NB4 (cell line): ENCODE measurements around the gene MTMR2.

Experiments used
- POLR2A ChIP-seq: IDR thresholded peaks from 2 replicates; pipeline ENCODE4 v1.6.1; 2011; ENCODE audit warnings: mild to moderate bottlenecking; ENCODE audit not compliant: insufficient read length; ENCODE audit errors: extremely low read depth
- TF ChIP-seq, protein P1 (sequence below): IDR thresholded peaks from one replicate; pipeline ENCODE4 v1.5.1; 2012; ENCODE audit warnings: low read depth, low read length

DNA sequence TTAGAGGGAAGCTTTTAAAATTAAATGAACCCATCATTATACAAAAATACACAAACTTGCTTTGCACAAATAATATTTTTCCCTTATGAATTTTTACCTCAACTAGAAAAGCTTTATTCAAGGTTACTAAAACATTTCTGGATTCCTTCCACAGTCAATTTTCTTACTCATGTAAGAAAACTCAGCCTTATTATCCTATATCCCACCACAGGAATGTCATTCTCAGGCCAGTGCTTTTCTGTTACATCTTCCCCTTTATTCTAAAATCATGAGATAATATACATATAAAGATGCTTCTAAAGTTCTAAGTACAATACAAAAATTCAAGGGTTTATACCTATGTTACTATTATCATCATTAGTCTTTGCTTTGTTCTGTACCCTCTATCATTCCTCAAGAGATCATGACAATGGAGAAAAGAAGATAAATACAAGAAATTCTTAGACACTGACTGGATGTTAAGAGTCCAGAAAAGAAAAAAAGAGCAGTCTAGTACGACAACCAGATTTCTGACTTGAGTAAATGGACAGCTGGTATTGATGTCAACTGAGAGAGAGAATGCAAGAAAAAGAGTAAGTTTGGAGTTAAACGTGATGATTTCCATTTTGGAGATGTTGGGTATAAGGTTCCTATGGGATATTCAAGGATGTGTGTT is 60.3 kb downstream of the MTMR2 start:
- TF ChIP-seq, protein P1, sequence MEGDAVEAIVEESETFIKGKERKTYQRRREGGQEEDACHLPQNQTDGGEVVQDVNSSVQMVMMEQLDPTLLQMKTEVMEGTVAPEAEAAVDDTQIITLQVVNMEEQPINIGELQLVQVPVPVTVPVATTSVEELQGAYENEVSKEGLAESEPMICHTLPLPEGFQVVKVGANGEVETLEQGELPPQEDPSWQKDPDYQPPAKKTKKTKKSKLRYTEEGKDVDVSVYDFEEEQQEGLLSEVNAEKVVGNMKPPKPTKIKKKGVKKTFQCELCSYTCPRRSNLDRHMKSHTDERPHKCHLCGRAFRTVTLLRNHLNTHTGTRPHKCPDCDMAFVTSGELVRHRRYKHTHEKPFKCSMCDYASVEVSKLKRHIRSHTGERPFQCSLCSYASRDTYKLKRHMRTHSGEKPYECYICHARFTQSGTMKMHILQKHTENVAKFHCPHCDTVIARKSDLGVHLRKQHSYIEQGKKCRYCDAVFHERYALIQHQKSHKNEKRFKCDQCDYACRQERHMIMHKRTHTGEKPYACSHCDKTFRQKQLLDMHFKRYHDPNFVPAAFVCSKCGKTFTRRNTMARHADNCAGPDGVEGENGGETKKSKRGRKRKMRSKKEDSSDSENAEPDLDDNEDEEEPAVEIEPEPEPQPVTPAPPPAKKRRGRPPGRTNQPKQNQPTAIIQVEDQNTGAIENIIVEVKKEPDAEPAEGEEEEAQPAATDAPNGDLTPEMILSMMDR: no peak
- TF ChIP-seq POLR2A: no peak
